AG09319 (cell line): Measurements from ENCODE around the gene UBTF.

Experiments used
- DNase-seq: peaks from one replicate; pipeline ENCODE4 v3.0.0-alpha.2; 2010; ENCODE audit warnings: low read depth; ENCODE audit errors: extremely low read depth
- TF ChIP-seq, protein P1 (sequence below): IDR thresholded peaks from 2 replicates; pipeline ENCODE4 v1.5.1; 2011; ENCODE audit warnings: low read depth, mild to moderate bottlenecking, inconsistent platforms, low read length, moderate library complexity

The UBTF gene, protein sequence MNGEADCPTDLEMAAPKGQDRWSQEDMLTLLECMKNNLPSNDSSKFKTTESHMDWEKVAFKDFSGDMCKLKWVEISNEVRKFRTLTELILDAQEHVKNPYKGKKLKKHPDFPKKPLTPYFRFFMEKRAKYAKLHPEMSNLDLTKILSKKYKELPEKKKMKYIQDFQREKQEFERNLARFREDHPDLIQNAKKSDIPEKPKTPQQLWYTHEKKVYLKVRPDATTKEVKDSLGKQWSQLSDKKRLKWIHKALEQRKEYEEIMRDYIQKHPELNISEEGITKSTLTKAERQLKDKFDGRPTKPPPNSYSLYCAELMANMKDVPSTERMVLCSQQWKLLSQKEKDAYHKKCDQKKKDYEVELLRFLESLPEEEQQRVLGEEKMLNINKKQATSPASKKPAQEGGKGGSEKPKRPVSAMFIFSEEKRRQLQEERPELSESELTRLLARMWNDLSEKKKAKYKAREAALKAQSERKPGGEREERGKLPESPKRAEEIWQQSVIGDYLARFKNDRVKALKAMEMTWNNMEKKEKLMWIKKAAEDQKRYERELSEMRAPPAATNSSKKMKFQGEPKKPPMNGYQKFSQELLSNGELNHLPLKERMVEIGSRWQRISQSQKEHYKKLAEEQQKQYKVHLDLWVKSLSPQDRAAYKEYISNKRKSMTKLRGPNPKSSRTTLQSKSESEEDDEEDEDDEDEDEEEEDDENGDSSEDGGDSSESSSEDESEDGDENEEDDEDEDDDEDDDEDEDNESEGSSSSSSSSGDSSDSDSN

DNA sequence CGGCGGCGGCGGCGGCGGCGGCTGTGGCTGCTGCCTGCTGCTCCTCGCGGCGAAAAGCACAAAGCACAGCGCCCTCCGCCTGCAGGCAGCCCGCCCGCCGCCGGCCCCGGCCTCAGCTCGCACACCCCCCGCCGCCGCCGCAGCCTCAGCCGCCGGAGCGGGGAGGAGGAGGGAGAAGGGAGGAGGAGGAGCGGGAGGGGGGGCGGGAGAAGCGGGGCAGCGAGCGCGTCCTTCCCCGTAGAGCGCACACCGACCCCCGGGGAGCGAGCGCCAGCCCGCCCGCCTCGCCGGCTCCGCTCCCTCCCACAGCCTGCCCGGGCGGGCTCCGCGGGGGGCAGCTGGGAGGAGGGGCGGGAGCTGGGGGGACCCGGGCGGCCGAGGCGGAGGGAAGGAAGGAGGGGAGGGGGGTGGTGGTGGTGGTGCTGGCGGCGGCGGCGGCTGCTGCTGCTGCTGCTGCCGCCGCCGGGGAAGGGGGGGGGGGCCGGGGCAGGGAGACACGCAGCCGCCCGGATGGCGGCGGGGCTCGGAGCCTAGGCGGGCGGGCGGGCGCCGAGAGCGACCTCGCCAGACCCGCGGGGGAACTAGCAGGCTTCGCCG lies at the start of gene UBTF:
UBTF (minus strand) TSS at position 60 of the 597 bp plus-strand sequence. CDS start 1,446 bp downstream, outside the sequence.
- TF ChIP-seq, protein P1, sequence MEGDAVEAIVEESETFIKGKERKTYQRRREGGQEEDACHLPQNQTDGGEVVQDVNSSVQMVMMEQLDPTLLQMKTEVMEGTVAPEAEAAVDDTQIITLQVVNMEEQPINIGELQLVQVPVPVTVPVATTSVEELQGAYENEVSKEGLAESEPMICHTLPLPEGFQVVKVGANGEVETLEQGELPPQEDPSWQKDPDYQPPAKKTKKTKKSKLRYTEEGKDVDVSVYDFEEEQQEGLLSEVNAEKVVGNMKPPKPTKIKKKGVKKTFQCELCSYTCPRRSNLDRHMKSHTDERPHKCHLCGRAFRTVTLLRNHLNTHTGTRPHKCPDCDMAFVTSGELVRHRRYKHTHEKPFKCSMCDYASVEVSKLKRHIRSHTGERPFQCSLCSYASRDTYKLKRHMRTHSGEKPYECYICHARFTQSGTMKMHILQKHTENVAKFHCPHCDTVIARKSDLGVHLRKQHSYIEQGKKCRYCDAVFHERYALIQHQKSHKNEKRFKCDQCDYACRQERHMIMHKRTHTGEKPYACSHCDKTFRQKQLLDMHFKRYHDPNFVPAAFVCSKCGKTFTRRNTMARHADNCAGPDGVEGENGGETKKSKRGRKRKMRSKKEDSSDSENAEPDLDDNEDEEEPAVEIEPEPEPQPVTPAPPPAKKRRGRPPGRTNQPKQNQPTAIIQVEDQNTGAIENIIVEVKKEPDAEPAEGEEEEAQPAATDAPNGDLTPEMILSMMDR, result no peak
- no peak for DNase-seq

DNA sequence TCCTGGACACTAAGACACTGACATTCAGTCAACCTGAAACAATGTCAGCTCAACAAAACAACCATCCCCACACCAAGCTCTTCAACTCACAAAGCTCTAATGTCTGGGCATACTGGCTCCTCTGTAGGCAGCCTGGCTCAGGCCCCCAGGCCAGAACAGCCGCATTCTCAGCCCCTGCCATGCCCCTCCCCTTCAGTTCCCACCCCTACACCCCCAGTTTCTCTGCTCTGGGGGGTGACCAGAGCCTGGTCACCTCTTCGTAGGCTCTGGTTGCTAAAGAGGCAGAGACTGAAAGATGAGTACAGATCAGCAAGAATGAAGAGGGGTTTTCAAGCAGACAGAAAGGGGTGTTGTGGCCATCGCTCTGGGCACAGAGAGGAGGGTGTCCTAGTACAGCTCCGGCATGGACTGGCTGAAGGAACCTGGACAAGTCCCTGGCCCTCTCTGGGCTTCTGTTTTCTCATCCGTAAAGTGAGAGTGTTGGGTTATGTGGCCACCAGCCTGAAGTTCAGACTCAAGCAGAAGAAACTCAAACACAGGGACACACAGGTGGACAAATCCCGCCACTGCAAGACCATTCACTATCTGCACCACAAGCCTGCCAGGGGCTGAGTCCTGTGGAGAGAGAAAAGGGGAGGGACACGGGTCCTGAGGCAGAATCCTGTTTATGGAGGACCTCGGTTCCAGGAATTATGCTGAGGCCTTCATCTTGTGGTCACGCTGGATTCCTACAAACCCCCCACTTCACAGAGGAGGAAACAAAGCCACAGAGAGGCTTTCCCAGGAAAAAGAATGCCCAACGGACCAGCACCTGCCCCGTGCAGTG lies 49.4 kb upstream of the UBTF start:
- DNase-seq, result no peak
- TF ChIP-seq, protein P1, result no peak

DNA sequence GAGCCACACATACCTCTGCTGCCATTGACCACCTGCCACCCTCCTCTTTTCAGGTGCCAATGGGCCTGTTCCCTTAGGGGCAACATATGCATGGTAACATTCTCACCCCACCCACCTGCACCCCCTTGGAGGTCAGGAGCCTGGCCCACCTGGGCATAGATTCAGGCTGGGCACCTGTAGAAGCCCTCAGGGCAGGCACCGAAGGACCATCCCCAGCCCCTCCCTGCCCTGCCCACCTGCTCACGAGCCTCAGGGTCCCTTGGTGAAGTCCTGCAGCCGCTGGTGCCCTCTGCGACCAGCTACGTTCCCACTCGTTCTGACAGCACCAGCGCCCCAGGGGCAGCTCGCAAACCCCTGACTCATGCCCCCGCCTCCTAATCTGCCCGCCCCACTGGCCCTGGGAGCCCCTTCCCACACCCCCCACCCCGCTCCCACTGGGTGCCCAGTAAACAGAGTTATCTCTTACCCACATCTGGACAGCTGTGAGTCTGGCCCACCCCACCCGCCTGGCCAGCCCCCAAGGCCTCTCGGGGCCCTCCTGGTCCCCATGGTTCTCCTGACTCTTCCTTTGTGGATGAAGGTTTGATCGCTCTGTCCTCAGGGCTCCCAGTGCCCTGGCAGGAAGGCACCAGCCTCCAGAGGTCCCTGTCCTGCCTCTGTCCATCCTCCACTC lies 48.5 kb upstream of the UBTF start, which contains the start of gene SLC4A1:
SLC4A1 (minus strand) TSS at position 318 of the 673 bp plus-strand sequence. CDS start 5,269 bp downstream, outside the sequence.
- no peak for DNase-seq
- TF ChIP-seq, protein P1, result no peak

DNA sequence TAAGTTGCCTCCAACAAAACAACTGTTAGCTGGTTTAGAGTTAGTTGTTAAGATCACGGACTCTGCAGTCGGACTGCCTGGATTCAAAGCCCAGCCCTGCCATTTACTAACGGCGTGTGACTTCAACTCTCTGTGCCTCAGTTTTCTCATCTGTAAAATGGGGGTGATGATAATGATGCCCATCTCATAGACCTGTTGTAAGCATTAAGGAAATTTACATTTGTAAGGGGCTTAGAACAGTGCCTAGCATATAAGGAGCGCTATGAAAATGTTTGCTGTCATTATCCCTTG lies 47.6 kb upstream of the UBTF start:
- no peak for DNase-seq
- TF ChIP-seq, protein P1, result no peak

DNA sequence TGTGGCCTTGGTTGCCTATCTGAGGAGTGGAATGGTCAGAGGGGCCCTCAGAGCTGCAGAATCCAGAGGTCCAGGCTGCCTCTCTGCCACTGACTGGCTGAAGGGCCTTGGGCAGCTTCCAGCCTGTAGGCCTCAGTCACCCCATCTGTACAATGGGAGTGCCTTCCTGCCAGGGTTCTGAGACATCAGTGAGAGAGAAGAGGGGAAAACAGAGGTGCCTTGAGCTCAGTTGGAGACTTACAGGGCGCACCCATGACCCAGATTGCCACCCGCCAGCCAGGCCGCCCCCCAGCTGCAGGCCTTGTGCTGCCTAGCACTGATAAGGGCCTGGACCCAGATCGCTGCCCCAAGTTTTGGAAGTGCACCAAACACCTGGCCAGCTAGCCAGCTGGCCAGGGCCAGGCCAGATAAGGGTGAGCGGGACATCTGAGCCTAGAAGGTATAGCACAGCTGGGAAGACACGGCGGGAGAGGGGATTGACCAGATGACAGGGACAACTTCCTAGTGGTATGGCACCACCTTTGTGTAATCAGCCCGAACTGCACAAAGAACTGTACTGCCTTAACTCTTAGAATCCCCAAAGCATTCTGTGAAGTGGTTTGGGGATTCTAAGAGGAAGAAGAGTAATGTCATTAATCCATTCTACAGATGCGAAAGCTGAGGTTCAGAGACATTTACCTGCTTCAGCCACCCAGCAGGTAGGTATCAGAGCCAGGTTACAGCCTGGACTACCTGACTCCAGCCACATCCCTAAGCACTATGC lies 47.1 kb upstream of the UBTF start:
- TF ChIP-seq, protein P1, result no peak
- DNase-seq, result no peak

GRCh38 chr17:44263345-44263902 lies 43.9 kb upstream of the UBTF start:
- no peak for DNase-seq
- TF ChIP-seq, protein P1, result no peak
